H9 (cell line): ENCODE results near the gene ABR. TPM values are rescaled to one million over a fixed set of nuclear protein-coding genes. Genes with fewer than 3 reads are reported as not detected.
A peak's percentile ranks its signal among the peaks of the same experiment; 100 is the strongest.

ENCODE experiments used
- DNase-seq: peaks from one replicate; pipeline ENCODE4 v3.0.0-alpha.2; 2017
- H2AFZ ChIP-seq: one replicate; pipeline ENCODE4 v1.6.1; 2013; ENCODE audit warnings: mild to moderate bottlenecking, low read length, control low read depth, moderate library complexity
- H2AK5ac ChIP-seq: 2 replicates; pipeline ENCODE4 v1.6.1; 2013; ENCODE audit warnings: low read length, control low read depth, mixed read lengths; ENCODE audit not compliant: insufficient read length
- H2BK120ac ChIP-seq: one replicate; pipeline ENCODE4 v1.6.1; 2013; ENCODE audit warnings: low read depth, mild to moderate bottlenecking, low read length, control low read depth, inconsistent platforms; ENCODE audit not compliant: poor library complexity, severe bottlenecking
- H2BK12ac ChIP-seq: 2 replicates; pipeline ENCODE4 v1.6.1; 2013; ENCODE audit warnings: low read length, control low read depth, mixed read lengths, low read depth; ENCODE audit not compliant: insufficient read length
- H2BK15ac ChIP-seq: 2 replicates; pipeline ENCODE4 v1.6.1; 2013; ENCODE audit warnings: low read depth, low read length, control low read depth
- H2BK20ac ChIP-seq: one replicate; pipeline ENCODE4 v1.6.1; 2013; ENCODE audit warnings: low read depth, mild to moderate bottlenecking, low read length, control low read depth, inconsistent platforms; ENCODE audit not compliant: poor library complexity, severe bottlenecking
- H2BK5ac ChIP-seq: 2 replicates; pipeline ENCODE4 v1.6.1; 2013; ENCODE audit warnings: low read length, control low read depth, mixed read lengths; ENCODE audit not compliant: insufficient read length
- H3K14ac ChIP-seq: 2 replicates; pipeline ENCODE4 v1.6.1; 2013; ENCODE audit warnings: low read length, control low read depth; ENCODE audit not compliant: insufficient read depth
- H3K18ac ChIP-seq: 2 replicates; pipeline ENCODE4 v1.6.1; 2013; ENCODE audit warnings: low read depth, mild to moderate bottlenecking, mixed read lengths, low read length, control low read depth; ENCODE audit not compliant: insufficient read length
- H3K23ac ChIP-seq: 2 replicates; pipeline ENCODE4 v1.6.1; 2013; ENCODE audit warnings: low read length, control low read depth, mixed read lengths, low read depth; ENCODE audit not compliant: insufficient read length
- H3K23me2 ChIP-seq: 2 replicates; pipeline ENCODE4 v1.6.1; 2013; ENCODE audit warnings: low read depth, mild to moderate bottlenecking, mixed read lengths, low read length, control low read depth; ENCODE audit not compliant: insufficient read length, poor library complexity, severe bottlenecking
- H3K27ac ChIP-seq: 2 replicates; pipeline ENCODE4 v1.5.1; 2013; ENCODE audit warnings: low read length, control low read depth, mixed read lengths, low read depth; ENCODE audit not compliant: insufficient read length
- H3K27me3 ChIP-seq: 2 replicates; pipeline ENCODE4 v1.6.1; 2013; ENCODE audit warnings: low read length, control low read depth, inconsistent platforms; ENCODE audit not compliant: insufficient read depth
- H3K4ac ChIP-seq: 2 replicates; pipeline ENCODE4 v1.6.1; 2013; ENCODE audit warnings: low read depth, mild to moderate bottlenecking, control low read depth, inconsistent platforms, low read length, moderate library complexity
- H3K4me1 ChIP-seq: 2 replicates; pipeline ENCODE4 v1.6.1; 2013; ENCODE audit warnings: low read length, control low read depth, inconsistent platforms; ENCODE audit not compliant: insufficient read depth
- H3K4me2 ChIP-seq: 2 replicates; pipeline ENCODE4 v1.6.1; 2013; ENCODE audit warnings: low read length, control low read depth, mixed read lengths; ENCODE audit not compliant: insufficient read length, insufficient read depth
- H3K56ac ChIP-seq: 2 replicates; pipeline ENCODE4 v1.6.1; 2013; ENCODE audit warnings: low read depth, mild to moderate bottlenecking, mixed read lengths, low read length, control low read depth; ENCODE audit not compliant: insufficient read length
- H3K79me1 ChIP-seq: 2 replicates; pipeline ENCODE4 v1.6.1; 2013; ENCODE audit warnings: low read depth, mild to moderate bottlenecking, moderate library complexity, low read length, control low read depth, inconsistent platforms; ENCODE audit not compliant: insufficient read depth, poor library complexity, severe bottlenecking
- H3K79me2 ChIP-seq: 2 replicates; pipeline ENCODE4 v1.6.1; 2013; ENCODE audit warnings: low read length, control low read depth, inconsistent platforms; ENCODE audit not compliant: insufficient read depth
- H3K9ac ChIP-seq: 2 replicates; pipeline ENCODE4 v1.6.1; 2013; ENCODE audit warnings: low read length, control low read depth, mixed read lengths; ENCODE audit not compliant: insufficient read length; ENCODE audit errors: extremely low read depth
- H3K9me3 ChIP-seq: one replicate; pipeline ENCODE4 v1.6.1; 2013; ENCODE audit warnings: low read depth, low read length, inconsistent platforms; ENCODE audit not compliant: control insufficient read depth
- H3T11ph ChIP-seq: one replicate; pipeline ENCODE4 v1.6.1; 2013; ENCODE audit warnings: mild to moderate bottlenecking, low read length, control low read depth, inconsistent platforms
- H4K20me1 ChIP-seq: one replicate; pipeline ENCODE4 v1.6.1; 2013; ENCODE audit not compliant: control insufficient read depth, insufficient read length, insufficient read depth
- H4K5ac ChIP-seq: 2 replicates; pipeline ENCODE4 v1.6.1; 2013; ENCODE audit warnings: low read depth, mild to moderate bottlenecking, mixed read lengths, low read length, control low read depth; ENCODE audit not compliant: insufficient read length
- H4K8ac ChIP-seq: replicated peaks from 2 replicates; pipeline ENCODE4 v1.6.1; 2013; ENCODE audit warnings: low read length, control low read depth, mixed read lengths, low read depth; ENCODE audit not compliant: insufficient read length
- H4K91ac ChIP-seq: 2 replicates; pipeline ENCODE4 v1.6.1; 2013; ENCODE audit warnings: low read depth, mild to moderate bottlenecking, moderate library complexity, mixed read lengths, low read length, control low read depth; ENCODE audit not compliant: insufficient read length
- H3K27ac Mint-ChIP-seq, 3 experiments: 2 replicates in 2 of 3; 3 replicates in 1 of 3; pipeline ENCODE4 v1.8.0; 2020 to 2021; ENCODE audit warnings: mixed read lengths in 3 of 3, mild to moderate bottlenecking in 1 of 3, moderate library complexity in 1 of 3
- H3K27me3 Mint-ChIP-seq: 2 replicates; pipeline ENCODE4 v1.8.0; 2021; ENCODE audit warnings: low read depth, mild to moderate bottlenecking, moderate library complexity, mixed read lengths
- H3K36me3 Mint-ChIP-seq, 3 experiments: 2 replicates in 2 of 3; 3 replicates in 1 of 3; pipeline ENCODE4 v1.8.0; 2020 to 2021; ENCODE audit warnings: low read depth in 3 of 3, mixed read lengths in 3 of 3; ENCODE audit not compliant: insufficient read depth in 1 of 3
- H3K4me1 Mint-ChIP-seq, 2 experiments: 2 replicates each; pipeline ENCODE4 v1.8.0; 2020; ENCODE audit warnings: mixed read lengths in 2 of 2
- H3K4me3 Mint-ChIP-seq, 2 experiments: 2 replicates in 1 of 2; 3 replicates in 1 of 2; pipeline ENCODE4 v1.8.0; 2020 to 2021; ENCODE audit warnings: mild to moderate bottlenecking in 2 of 2, mixed read lengths in 2 of 2, moderate library complexity in 1 of 2
- H3K9me3 Mint-ChIP-seq, 2 experiments: 2 replicates in 1 of 2; 3 replicates in 1 of 2; pipeline ENCODE4 v1.8.0; 2020; ENCODE audit warnings: mild to moderate bottlenecking in 2 of 2, mixed read lengths in 2 of 2, moderate library complexity in 1 of 2
- CTCF ChIP-seq: fragments of 200-600 bp; sonication (generic); conservative IDR thresholded peaks from 3 replicates; pipeline ENCODE4 v1.8.0; 2021; ENCODE audit warnings: antibody characterized with exemption, mild to moderate bottlenecking
- WGBS: extraction: QIAGEN DNeasy Blood & Tissue Kit; methylation state at CpG from one replicate; pipeline ENCODE4 v1.1.7; 2013; ENCODE audit warnings: missing lambda C conversion rate, low lambda C conversion rate, mixed read lengths; ENCODE audit not compliant: insufficient read length; ENCODE audit errors: extremely low coverage; 5-methylcytosine and 5-hydroxymethylcytosine counted together
- total RNA-seq: library from RNA; stranded (reverse); gene quantifications from 2 replicates; pipeline ENCODE4 v1.2.1, GENCODE V29; 2021

Gene ABR
- total RNA-seq, 1 experiment from 2014 or later, result 34.7 TPM

- Histone ChIP-seq H2AK5ac (no peak overlapping the region), H3T11ph (no peak overlapping the region), H3K27me3 (no peaks in the 10 kb centered on the region), H3K9ac (no peak overlapping the region), H3K79me1 (no peaks in the 10 kb centered on the region), H2BK12ac (no peak overlapping the region), H2BK120ac (no peak overlapping the region), H3K4ac (no peak overlapping the region), H3K4me1 (peaks cover 5% of the 10 kb centered on the region), H2AFZ (no peak overlapping the region), H3K4me2 (peak overlapping the region; percentile 32), H4K91ac (no peak overlapping the region), H3K18ac (no peak overlapping the region), H3K23ac (no peak overlapping the region), H4K20me1 (no peaks in the 10 kb centered on the region), H3K27ac (no peak overlapping the region), H3K14ac (no peak overlapping the region), H2BK15ac (no peak overlapping the region), H3K23me2 (peaks cover 18% of the 10 kb centered on the region), H2BK20ac (no peak overlapping the region), H3K9me3 (no peaks in the 10 kb centered on the region), H4K8ac (no peak overlapping the region), H2BK5ac (no peak overlapping the region), H3K79me2 (peaks cover 14% of the 10 kb centered on the region), H4K5ac (no peak overlapping the region), H3K56ac (no peak overlapping the region)
- Mint-ChIP-seq H3K4me3 (peak overlapping the region; percentile 75 to 89), H3K36me3 (peaks cover 0 to 3% (median 2%) of the 10 kb centered on the region in 3 experiments; a peak in 2 of 7 replicates), H3K27me3 (no peaks in the 10 kb centered on the region), H3K9me3 (no peaks in the 10 kb centered on the region; a peak in 1 of 5 replicates), H3K27ac (peak overlapping the region in 2 of 3 experiments; percentile 78 to 91; a peak in 3 of 7 replicates), H3K4me1 (peaks cover 32 to 35% of the 10 kb centered on the region in 2 experiments)
- peak; percentile 89 for DNase-seq
- peak; percentile 82 for TF ChIP-seq CTCF
- WGBS, result no CpG with 5 or more reads among the region's 43 CpGs
These were observed 199.1 kb downstream of the ABR start for GRCh38 chr17:980406-981291.
